Aorta (tissue), 5 donors: ENCODE measurements around the gene NCBP2L. TPM values are rescaled to one million over a fixed set of nuclear protein-coding genes. Genes with fewer than 3 reads are reported as not detected.

Experiments
- ATAC-seq: fragments of 200-7000 bp; cut with Tn5 transposase; one replicate; pipeline ENCODE4 v1.9.1; 2022; ENCODE audit warnings: moderate library complexity; ENCODE audit not compliant: low FRiP score
- DNase-seq, 2 donors: peaks; one replicate each; pipeline ENCODE4 v3.0.0-alpha.2; 2020
- H3K27ac ChIP-seq, 2 donors: one replicate each; pipeline ENCODE4 v1.5.1; 2013; ENCODE audit warnings: low read length in 2 of 2, mild to moderate bottlenecking in 2 of 2, moderate library complexity in 2 of 2, control low read depth in 1 of 2, inconsistent platforms in 1 of 2, low read depth in 1 of 2
- H3K27me3 ChIP-seq, 2 donors: one replicate each; pipeline ENCODE4 v1.6.1; 2013; ENCODE audit warnings: control low read depth in 1 of 2, low read length in 1 of 2, mild to moderate bottlenecking in 1 of 2, moderate library complexity in 1 of 2; ENCODE audit not compliant: insufficient read depth in 2 of 2, control insufficient read depth in 1 of 2
- H3K36me3 ChIP-seq, 2 donors: one replicate each; pipeline ENCODE4 v1.6.1; 2013; ENCODE audit warnings: control low read depth in 1 of 2, low read length in 1 of 2, mild to moderate bottlenecking in 1 of 2; ENCODE audit not compliant: insufficient read depth in 2 of 2, control insufficient read depth in 1 of 2
- H3K4me1 ChIP-seq, 2 donors: one replicate each; pipeline ENCODE4 v1.6.1; 2013; ENCODE audit warnings: low read length in 2 of 2, control low read depth in 1 of 2, mild to moderate bottlenecking in 1 of 2, moderate library complexity in 1 of 2; ENCODE audit not compliant: insufficient read depth in 2 of 2, control insufficient read depth in 1 of 2
- H3K4me3 ChIP-seq, 2 donors: one replicate each; pipeline ENCODE4 v1.5.1; 2013; ENCODE audit warnings: low read length in 2 of 2, control low read depth in 1 of 2, mild to moderate bottlenecking in 1 of 2
- H3K9me3 ChIP-seq: one replicate; pipeline ENCODE4 v1.6.1; 2013; ENCODE audit warnings: mild to moderate bottlenecking, low read length; ENCODE audit not compliant: control insufficient read depth
- WGBS, 2 donors: extraction: QIAGEN DNeasy Blood & Tissue Kit; methylation state at CpG; one replicate each; pipeline ENCODE4 v1.1.7; 2013; 5-methylcytosine and 5-hydroxymethylcytosine counted together
- intact Hi-C, 2 donors: fragments of 100-400 bp; cut with DNase I; formaldehyde crosslinking; loops; one replicate each; pipeline versions ENCODE4 v1.14.2 to v1.15.0; 2022
- polyA plus RNA-seq, 2 donors: library from polyadenylated mRNA; stranded (reverse); fragments of 200-250 nt; gene quantifications; one replicate each; pipeline ENCODE4 v1.2.3, GENCODE V29; 2013
- total RNA-seq, 2 donors: library from RNA; stranded (reverse); fragmentation: NEBNext Ultra II Directional; extraction: Animal tissue kit (Norgen Biotek cat#: 25700); gene quantifications; one replicate each; pipeline ENCODE4 v1.2.1, GENCODE V29; 2021
- donor health status: healthy with polysubstance abuse.
- donor health status: Bipolar disorder and iron deficiency.
- donor health status: DM: no; HTN: no; CAD: no.
- donor health status: DM: no; HTN: no; CAD: no.
- donor health status: DM: yes; HTN: yes; CAD: no.

NCBP2L gene
- total and polyA plus RNA-seq, 4 donors, result not detected

- intact Hi-C loops, result no loop called here
- H3K27ac ChIP-seq, result no peak overlapping the region
- no peaks in the 10 kb centered on the region for H3K27me3 ChIP-seq
- no peaks in the 10 kb centered on the region for H3K36me3 ChIP-seq
- ATAC-seq (no peak), DNase-seq (no peak)
- H3K4me1 ChIP-seq, result no peaks in the 10 kb centered on the region
- H3K4me3 ChIP-seq, result no peak overlapping the region
- H3K9me3 ChIP-seq, result no peaks in the 10 kb centered on the region
- 72 to 89% methylated on average over 3 of the region's 3 CpGs for WGBS, 2 donors
Observed at GRCh38 chrX:107834275-107835201, 57.0 kb downstream of the NCBP2L start.

GRCh38 chrX:107836958-107837357 lies 59.4 kb downstream of the NCBP2L start:
- Histone ChIP-seq H3K4me3 (no peak overlapping the region), H3K27ac (no peak overlapping the region), H3K9me3 (no peaks in the 10 kb centered on the region), H3K27me3 (no peaks in the 10 kb centered on the region), H3K36me3 (no peaks in the 10 kb centered on the region), H3K4me1 (no peaks in the 10 kb centered on the region)
- 78 to 95% methylated on average over 2 of the region's 2 CpGs for WGBS, 2 donors
- ATAC-seq (no peak), DNase-seq (no peak)
- intact Hi-C loops, result no loop called here

- no peaks in the 10 kb centered on the region for H3K27me3 ChIP-seq
- H3K4me1 ChIP-seq, result no peaks in the 10 kb centered on the region
- DNase-seq (no peak), ATAC-seq (no peak)
- no peak overlapping the region for H3K27ac ChIP-seq
- no peaks in the 10 kb centered on the region for H3K9me3 ChIP-seq
- H3K36me3 ChIP-seq, result no peaks in the 10 kb centered on the region
- H3K4me3 ChIP-seq, result no peak overlapping the region
- WGBS, 2 donors, result 83 to 96% methylated on average over 15 of the region's 15 CpGs
- intact Hi-C loops, result no loop called here
Observed at GRCh38 chrX:107840971-107841370, 63.4 kb downstream of the NCBP2L start.

GRCh38 chrX:107842715-107843400 lies 65.3 kb downstream of the NCBP2L start:
- Histone ChIP-seq H3K4me1 (no peaks in the 10 kb centered on the region), H3K36me3 (no peaks in the 10 kb centered on the region), H3K4me3 (no peak overlapping the region), H3K9me3 (no peaks in the 10 kb centered on the region), H3K27ac (no peak overlapping the region), H3K27me3 (no peaks in the 10 kb centered on the region)
- intact Hi-C loops, result no loop called here
- DNase-seq (no peak), ATAC-seq (no peak)
- 78 to 89% methylated on average over 6 of the region's 6 CpGs for WGBS, 2 donors

Other genes starting within 250 kb of the NCBP2L start
- gene PRPS1, start 149.2 kb upstream of the NCBP2L start, total RNA-seq, result 10 to 100 TPM; 23.8 to 29.2 TPM
- gene PRPS1, start 149.2 kb upstream of the NCBP2L start, polyA plus RNA-seq, result 10 to 100 TPM; 20.7 to 24.9 TPM
- 100 to 1,000 TPM in 1 of 2 donors, 10 to 100 TPM in 1; 92.1 to 265 TPM for gene TSC22D3, start 1.9 kb upstream of the NCBP2L start, total RNA-seq
- gene TSC22D3, start 1.9 kb upstream of the NCBP2L start, polyA plus RNA-seq, result 100 to 1,000 TPM; 228 to 277 TPM
- gene MID2, start 48.1 kb downstream of the NCBP2L start, total RNA-seq, result 10 to 100 TPM; 23.3 to 25.9 TPM
- gene MID2, start 48.1 kb downstream of the NCBP2L start, polyA plus RNA-seq, result 1 to 10 TPM; 5.8 to 6.4 TPM
- not detected for gene TEX13B, start 204.6 kb downstream of the NCBP2L start, total RNA-seq
- not detected for gene TEX13B, start 204.6 kb downstream of the NCBP2L start, polyA plus RNA-seq